PC-3 (cell line): ENCODE results near the gene PNLIPRP3. TPM values are rescaled to one million over a fixed set of nuclear protein-coding genes. Genes with fewer than 3 reads are reported as not detected.

Experiments
- ATAC-seq: fragments of 200-7000 bp; cut with Tn5 transposase; 2 replicates; pipeline ENCODE4 v1.9.1; 2020; ENCODE audit warnings: mild to moderate bottlenecking, moderate library complexity
- BruUV-seq: library from RNA; stranded (reverse); fragments of 400-500 nt; replicated peaks from 2 replicates; lab custom pipeline; 2021; lab: Mats Ljungman, UMichigan
- CTCF ChIA-PET: fragments of 300-600 bp; sonication (Branson Sonifier 250); formaldehyde crosslinking; loops from one replicate; lab custom pipeline; 2022; ENCODE audit warnings: antibody characterized with exemption; lab: Charles Lee
- POLR2A ChIA-PET: fragments of 300-600 bp; sonication (Branson Sonifier 250); formaldehyde crosslinking; loops from one replicate; lab custom pipeline; 2022; ENCODE audit warnings: antibody characterized with exemption; ENCODE audit not compliant: unreplicated experiment; lab: Charles Lee
- DNase-seq: peaks from one replicate; pipeline ENCODE4 v3.0.0-alpha.2; 2015
- H2AFZ ChIP-seq: fragments of 300-600 bp; sonication (generic); 2 replicates; pipeline ENCODE4 v1.6.0; 2016; ENCODE audit warnings: antibody characterized with exemption, low read length
- H3F3A ChIP-seq: fragments of 300-600 bp; sonication (generic); one replicate; pipeline ENCODE4 v1.6.0; 2017; ENCODE audit warnings: antibody characterized with exemption, low read length, control low read depth, mild to moderate bottlenecking; ENCODE audit not compliant: unreplicated experiment
- H3K27ac ChIP-seq: fragments of 300-600 bp; sonication (generic); 2 replicates; pipeline ENCODE4 v1.5.1; 2016; ENCODE audit warnings: mild to moderate bottlenecking, low read length
- H3K27me3 ChIP-seq: fragments of 300-600 bp; sonication (generic); 2 replicates; pipeline ENCODE4 v1.6.1; 2016; ENCODE audit warnings: low read length, mixed read lengths
- H3K36me3 ChIP-seq: fragments of 300-600 bp; sonication (generic); 2 replicates; pipeline ENCODE4 v1.6.1; 2016; ENCODE audit warnings: low read depth, mixed run types, low read length, mixed read lengths
- H3K4me1 ChIP-seq: fragments of 300-600 bp; sonication (generic); 2 replicates; pipeline ENCODE4 v1.5.1; 2016; ENCODE audit warnings: low read length; ENCODE audit not compliant: insufficient read depth
- H3K4me2 ChIP-seq: fragments of 300-600 bp; sonication (generic); 2 replicates; pipeline ENCODE4 v1.6.0; 2016; ENCODE audit warnings: low read length
- H3K4me3 ChIP-seq: fragments of 300-600 bp; sonication (generic); 2 replicates; pipeline ENCODE4 v1.5.1; 2016; ENCODE audit warnings: mild to moderate bottlenecking, low read length, mixed read lengths
- H3K79me2 ChIP-seq: fragments of 300-600 bp; sonication (generic); 2 replicates; pipeline ENCODE4 v1.6.1; 2017; ENCODE audit warnings: low read length, mixed read lengths
- H3K9ac ChIP-seq: fragments of 300-600 bp; sonication (generic); 2 replicates; pipeline ENCODE4 v1.6.0; 2016; ENCODE audit warnings: mild to moderate bottlenecking, low read length
- H3K9me2 ChIP-seq: fragments of 300-600 bp; sonication (generic); replicated peaks from 2 replicates; pipeline ENCODE4 v1.6.1; 2016; ENCODE audit warnings: mixed run types, low read length, mixed read lengths
- H3K9me3 ChIP-seq: fragments of 300-600 bp; sonication (generic); 2 replicates; pipeline ENCODE4 v1.6.1; 2016; ENCODE audit warnings: low read length, mixed read lengths
- H4K20me1 ChIP-seq: fragments of 300-600 bp; sonication (generic); 2 replicates; pipeline ENCODE4 v1.6.1; 2016; ENCODE audit warnings: low read length, mixed read lengths
- EZH2 ChIP-seq: fragments of 300-600 bp; sonication (generic); IDR thresholded peaks from one replicate; pipeline ENCODE4 v1.6.1; 2017; ENCODE audit warnings: antibody characterized with exemption, mild to moderate bottlenecking, low read length; ENCODE audit not compliant: unreplicated experiment
- EZH2phosphoT487 ChIP-seq: fragments of 300-600 bp; sonication (generic); IDR thresholded peaks from 2 replicates; pipeline ENCODE4 v1.6.1; 2018; ENCODE audit warnings: mild to moderate bottlenecking, antibody characterized with exemption, low read length, borderline replicate concordance
- intact Hi-C: fragments of 100-400 bp; cut with micrococcal nuclease; formaldehyde crosslinking; loops from 2 replicates; pipeline ENCODE4 v1.9.0; 2023
- total RNA-seq: library from RNA; depleted of rRNA; stranded (reverse); fragments of >200 nt; gene quantifications from 2 replicates; pipeline ENCODE4 v1.2.3, GENCODE V29; 2014
- TF ChIP-seq, protein P1 (sequence below): fragments of 300-600 bp; sonication (generic); conservative IDR thresholded peaks from 2 replicates; pipeline ENCODE4 v1.5.1; 2017; ENCODE audit warnings: antibody characterized with exemption, low read depth, mild to moderate bottlenecking, low read length

PNLIPRP3 gene
- total RNA-seq, 1 experiment from 2014 or later, result not detected

DNA sequence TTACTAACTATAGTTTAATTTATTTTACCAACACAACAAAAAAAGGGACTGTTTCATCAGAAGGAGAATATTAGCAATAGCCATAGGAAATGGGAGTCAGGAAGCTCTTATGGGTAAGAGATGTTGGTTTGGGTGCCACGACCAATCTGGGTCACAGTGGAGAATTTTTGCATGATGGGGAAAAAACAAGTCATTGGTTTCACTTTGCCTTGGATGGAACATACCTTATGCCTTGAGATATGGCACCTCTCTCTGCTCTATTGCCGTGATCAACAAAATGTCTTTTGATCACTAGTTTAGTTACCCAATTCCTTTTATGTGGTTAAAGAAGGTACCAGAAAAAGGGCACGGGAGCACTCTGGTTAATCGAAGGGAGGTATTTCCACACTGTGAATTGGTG is 48.2 kb downstream of the PNLIPRP3 start:
- no peak for DNase-seq
- H3K4me3 ChIP-seq, result no peak overlapping the region
- H4K20me1 ChIP-seq, result no peaks in the 10 kb centered on the region
- H3K36me3 ChIP-seq, result no peaks in the 10 kb centered on the region
- POLR2A ChIA-PET, result no interaction called here
- H3K9me3 ChIP-seq, result no peaks in the 10 kb centered on the region
- no TSS peak for BruUV-seq
- CTCF ChIA-PET, result no interaction called here
- no peak overlapping the region for H3K9ac ChIP-seq
- no peak for ATAC-seq
- no peak overlapping the region for H2AFZ ChIP-seq
- TF ChIP-seq, protein P1, sequence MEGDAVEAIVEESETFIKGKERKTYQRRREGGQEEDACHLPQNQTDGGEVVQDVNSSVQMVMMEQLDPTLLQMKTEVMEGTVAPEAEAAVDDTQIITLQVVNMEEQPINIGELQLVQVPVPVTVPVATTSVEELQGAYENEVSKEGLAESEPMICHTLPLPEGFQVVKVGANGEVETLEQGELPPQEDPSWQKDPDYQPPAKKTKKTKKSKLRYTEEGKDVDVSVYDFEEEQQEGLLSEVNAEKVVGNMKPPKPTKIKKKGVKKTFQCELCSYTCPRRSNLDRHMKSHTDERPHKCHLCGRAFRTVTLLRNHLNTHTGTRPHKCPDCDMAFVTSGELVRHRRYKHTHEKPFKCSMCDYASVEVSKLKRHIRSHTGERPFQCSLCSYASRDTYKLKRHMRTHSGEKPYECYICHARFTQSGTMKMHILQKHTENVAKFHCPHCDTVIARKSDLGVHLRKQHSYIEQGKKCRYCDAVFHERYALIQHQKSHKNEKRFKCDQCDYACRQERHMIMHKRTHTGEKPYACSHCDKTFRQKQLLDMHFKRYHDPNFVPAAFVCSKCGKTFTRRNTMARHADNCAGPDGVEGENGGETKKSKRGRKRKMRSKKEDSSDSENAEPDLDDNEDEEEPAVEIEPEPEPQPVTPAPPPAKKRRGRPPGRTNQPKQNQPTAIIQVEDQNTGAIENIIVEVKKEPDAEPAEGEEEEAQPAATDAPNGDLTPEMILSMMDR, result no peak
- no peak for TF ChIP-seq EZH2phosphoT487
- no peak for TF ChIP-seq EZH2
- no peaks in the 10 kb centered on the region for H3K79me2 ChIP-seq
- H3K27me3 ChIP-seq, result peaks cover 9% of the 10 kb centered on the region; the same call in 1 of the 2 replicates
- H3K4me1 ChIP-seq, result no peaks in the 10 kb centered on the region
- no peaks in the 10 kb centered on the region for H3K9me2 ChIP-seq
- intact Hi-C loops, result no loop called here
- H3K4me2 ChIP-seq, result no peak overlapping the region
- no peak overlapping the region for H3K27ac ChIP-seq
- no peaks in the 10 kb centered on the region for H3F3A ChIP-seq

DNA sequence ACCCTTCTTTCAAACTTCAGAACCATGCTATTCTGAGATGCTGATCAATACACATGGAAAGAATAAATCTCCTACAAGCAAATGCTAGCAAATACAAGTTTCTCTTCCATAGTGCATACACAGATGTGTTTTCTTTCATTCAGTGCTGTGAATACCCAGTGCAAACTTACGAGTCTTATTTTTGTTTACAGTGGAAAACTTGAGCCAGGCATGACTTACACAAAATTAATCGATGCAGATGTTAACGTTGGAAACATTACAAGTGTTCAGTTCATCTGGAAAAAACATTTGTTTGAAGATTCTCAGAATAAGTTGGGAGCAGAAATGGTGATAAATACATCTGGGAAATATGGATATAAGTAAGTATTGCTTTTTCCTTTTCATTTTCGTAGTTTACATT is 48.8 kb downstream of the PNLIPRP3 start:
- Histone ChIP-seq H3K79me2 (no peaks in the 10 kb centered on the region), H3K27me3 (peaks cover 9% of the 10 kb centered on the region; the same call in 1 of the 2 replicates), H3K4me2 (no peak overlapping the region), H3K9ac (no peak overlapping the region), H2AFZ (no peak overlapping the region), H3F3A (no peaks in the 10 kb centered on the region), H3K4me3 (no peak overlapping the region), H3K4me1 (no peaks in the 10 kb centered on the region), H4K20me1 (no peaks in the 10 kb centered on the region), H3K36me3 (no peaks in the 10 kb centered on the region), H3K9me2 (no peaks in the 10 kb centered on the region), H3K27ac (no peak overlapping the region), H3K9me3 (no peaks in the 10 kb centered on the region)
- ChIA-PET POLR2A (no interaction called here), CTCF (no interaction called here)
- TF ChIP-seq EZH2phosphoT487 (no peak), EZH2 (no peak)
- TF ChIP-seq, protein P1, result no peak
- ATAC-seq, result no peak
- no TSS peak for BruUV-seq
- intact Hi-C loops, result no loop called here
- no peak for DNase-seq

DNA sequence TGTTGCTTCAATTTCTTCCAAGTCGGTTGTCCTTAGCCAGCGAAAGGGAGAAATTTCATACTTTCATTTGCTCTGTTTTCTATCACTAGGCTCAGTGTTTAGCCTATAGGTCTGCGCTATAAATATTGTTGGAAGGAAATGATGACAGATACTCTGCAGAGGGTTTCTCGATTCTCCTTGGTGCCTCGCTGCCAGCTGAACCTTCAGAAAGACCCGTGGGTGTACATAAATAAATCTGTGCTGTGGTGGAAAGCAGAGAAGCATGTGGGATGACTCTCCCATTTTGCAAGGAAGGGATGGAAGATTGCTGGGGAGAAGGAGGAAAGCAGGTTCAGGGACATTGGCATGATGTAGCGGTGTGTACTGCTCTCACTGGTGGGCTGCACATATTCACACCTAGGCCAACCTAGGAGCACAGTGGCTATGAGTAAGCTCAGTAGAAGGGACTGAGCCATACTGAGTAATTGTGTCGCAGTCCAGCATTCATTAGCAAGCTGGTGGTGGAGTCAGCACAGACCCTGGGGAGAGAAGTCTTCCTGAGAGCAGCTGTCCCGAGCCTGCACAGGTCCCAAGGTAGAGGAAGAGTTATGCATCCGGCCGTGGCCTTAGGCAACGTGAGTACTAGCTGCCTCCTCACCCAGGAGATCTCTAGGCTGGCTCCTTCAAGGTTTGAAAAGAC is 50.5 kb downstream of the PNLIPRP3 start:
- Histone ChIP-seq H3K79me2 (no peaks in the 10 kb centered on the region), H3K4me1 (no peaks in the 10 kb centered on the region), H3K4me2 (no peak overlapping the region), H2AFZ (no peak overlapping the region), H3K9ac (no peak overlapping the region), H3K9me3 (no peaks in the 10 kb centered on the region), H3F3A (no peaks in the 10 kb centered on the region), H3K36me3 (no peaks in the 10 kb centered on the region), H3K27ac (no peak overlapping the region), H3K9me2 (no peaks in the 10 kb centered on the region), H3K27me3 (peaks cover 9% of the 10 kb centered on the region; the same call in 1 of the 2 replicates), H4K20me1 (no peaks in the 10 kb centered on the region), H3K4me3 (no peak overlapping the region)
- ATAC-seq (no peak), DNase-seq (no peak)
- intact Hi-C loops, result no loop called here
- ChIA-PET POLR2A (no interaction called here), CTCF (no interaction called here)
- TF ChIP-seq EZH2phosphoT487 (no peak), EZH2 (no peak)
- TF ChIP-seq, protein P1, result no peak
- BruUV-seq, result no TSS peak
